NCI-H345 (cell line): ENCODE measurements around the gene TNNI3.
"Not testable (repeated sequence)": the region's sequence is repeated elsewhere in the genome, so short reads cannot be mapped to it uniquely, and the experiment has no call there.

Experiments used
- DNase-seq: peaks from one replicate; lab custom pipeline; 2025; lab: John Stamatoyannopoulos, UW

TNNI3 gene

GRCh38 chr19:55112777-55113569, 44.6 kb downstream of the TNNI3 start:
- no peak for DNase-seq

DNA sequence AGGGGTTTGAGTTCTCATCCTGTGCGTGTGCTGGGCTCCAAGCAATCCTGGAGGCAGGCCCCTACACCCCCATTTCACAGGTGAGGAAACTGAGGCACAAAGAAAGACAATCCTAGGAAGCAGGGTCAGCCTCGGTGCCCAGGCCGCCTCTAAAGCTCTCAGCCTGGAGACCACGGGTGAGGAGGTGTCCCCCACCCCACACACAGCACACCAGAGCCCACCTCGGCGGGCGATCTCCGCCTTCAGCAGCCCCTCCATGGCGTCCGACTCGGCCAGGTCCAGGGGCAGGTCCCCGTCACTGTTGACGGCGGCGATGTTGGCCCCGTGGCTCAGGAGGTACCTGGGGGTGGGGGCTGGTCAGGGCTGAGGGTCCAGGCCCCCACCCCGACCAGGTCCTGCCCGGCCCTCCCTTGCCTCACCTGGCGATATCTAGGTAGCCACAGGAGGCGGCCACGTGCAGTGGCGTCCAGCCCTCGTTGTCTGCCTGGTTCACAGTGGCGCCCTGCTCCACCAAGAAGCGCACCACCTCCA, 45.2 kb downstream of the TNNI3 start:
- DNase-seq = no peak

DNA sequence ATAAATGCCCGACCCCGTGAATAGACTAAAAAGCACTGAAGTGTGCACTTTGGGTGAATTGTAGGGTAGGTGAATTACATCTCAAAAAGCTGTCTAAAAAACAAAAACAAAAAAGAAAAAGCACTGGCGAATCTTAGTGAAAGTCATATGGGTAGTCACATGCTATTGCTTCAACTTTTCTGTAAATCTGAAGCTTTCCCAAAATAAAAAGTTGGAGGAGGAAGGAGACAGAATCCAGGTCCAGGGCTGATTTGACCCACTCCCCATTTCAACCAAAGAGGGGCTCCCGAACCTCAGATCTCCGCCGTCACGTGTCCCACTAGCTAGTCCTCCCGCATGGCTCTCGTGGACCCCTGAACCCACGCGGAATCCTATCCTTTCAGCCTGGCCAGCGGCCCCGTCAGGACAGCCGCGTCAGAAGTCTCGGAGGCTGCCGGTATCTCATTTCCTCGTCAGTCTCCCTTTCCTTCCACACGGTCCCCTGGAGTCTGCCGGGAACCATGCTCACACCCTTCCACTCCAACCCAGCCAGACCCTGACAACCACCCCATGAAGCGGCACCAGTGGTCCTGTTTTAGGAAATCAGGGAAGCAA, 46.2 kb downstream of the TNNI3 start:
- DNase-seq = no peak

- no peak for DNase-seq
These were observed 47.8 kb downstream of the TNNI3 start for GRCh38 chr19:55109527-55110291.

GRCh38 chr19:55107252-55107651, 50.3 kb downstream of the TNNI3 start:
- not testable (repeated sequence) for DNase-seq

DNA sequence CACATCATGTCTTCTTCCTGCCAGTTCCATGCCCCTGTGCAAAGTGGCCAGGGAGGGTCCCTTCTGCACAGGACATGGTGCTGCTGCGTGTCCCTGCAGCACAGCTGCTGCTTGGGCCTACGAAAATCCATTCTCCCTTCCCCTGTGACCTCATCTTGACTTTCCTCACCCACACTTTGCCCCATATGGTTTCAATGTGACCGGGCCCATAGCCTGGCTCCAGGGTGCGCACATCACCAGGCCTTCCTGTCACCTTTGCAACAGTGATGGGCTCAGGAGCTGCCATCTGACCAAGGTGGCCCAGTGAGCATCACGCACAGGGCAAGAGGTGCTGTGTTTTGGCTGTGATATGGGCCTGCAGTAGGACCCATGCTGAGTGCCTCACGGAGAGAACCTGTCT, 50.9 kb downstream of the TNNI3 start:
- DNase-seq = no peak

- no peak for DNase-seq
These were observed 52.3 kb downstream of the TNNI3 start for GRCh38 chr19:55105237-55105636.

DNA sequence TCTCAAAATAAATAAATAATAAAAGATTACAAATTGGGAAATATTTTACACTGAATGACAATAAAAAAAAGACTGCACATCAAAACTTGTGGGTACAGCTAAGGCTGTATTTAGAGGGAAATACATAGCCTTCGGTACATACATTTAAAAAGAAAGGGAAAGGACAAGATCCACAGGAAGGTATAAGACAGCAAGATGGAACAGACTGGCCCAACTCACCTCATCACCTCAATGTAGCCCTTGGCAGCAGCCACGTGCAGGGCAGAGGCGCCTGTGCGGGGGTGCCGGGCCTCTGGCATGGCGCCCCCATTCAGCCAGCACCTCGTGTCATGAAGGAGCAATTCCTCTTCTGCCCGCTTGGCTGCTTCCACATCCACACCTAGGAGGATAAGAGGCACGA, 54.3 kb downstream of the TNNI3 start:
- DNase-seq = no peak
